Epithelial cell of prostate (primary cell): ENCODE data around the gene TENM3.
A peak's percentile ranks its signal among the peaks of the same experiment; 100 is the strongest.

ENCODE experiments used
- DNase-seq: peaks from one replicate; pipeline ENCODE4 v3.0.0-alpha.2; 2011; ENCODE audit warnings: low read depth, low spot score
- H3K27ac ChIP-seq: fragments of 450-650 bp; 2 replicates; pipeline ENCODE4 v1.5.1; 2017; ENCODE audit warnings: mild to moderate bottlenecking

TENM3 gene

GRCh38 chr4:182489607-182490006, 246.4 kb downstream of the TENM3 start:
- no peak overlapping the region for H3K27ac ChIP-seq
- no peak for DNase-seq

GRCh38 chr4:182491719-182492118, 248.5 kb downstream of the TENM3 start:
- no peak for DNase-seq
- no peak overlapping the region for H3K27ac ChIP-seq

GRCh38 chr4:182492423-182492822, 249.2 kb downstream of the TENM3 start:
- H3K27ac ChIP-seq = no peak overlapping the region
- DNase-seq = no peak

GRCh38 chr4:182493377-182493776, 250.2 kb downstream of the TENM3 start:
- no peak overlapping the region for H3K27ac ChIP-seq
- no peak for DNase-seq

GRCh38 chr4:182494103-182494502, 250.9 kb downstream of the TENM3 start:
- no peak for DNase-seq
- H3K27ac ChIP-seq = no peak overlapping the region

GRCh38 chr4:182495031-182495430, 251.8 kb downstream of the TENM3 start:
- H3K27ac ChIP-seq = no peak overlapping the region

GRCh38 chr4:182495645-182496385, 252.6 kb downstream of the TENM3 start:
- DNase-seq = no peak

More at GRCh38 chr4:182495031-182495430, 251.8 kb downstream of the TENM3 start:
- DNase-seq = no peak

GRCh38 chr4:182496408-182496807, 253.2 kb downstream of the TENM3 start:
- no peak overlapping the region for H3K27ac ChIP-seq
- DNase-seq = no peak

More at GRCh38 chr4:182495645-182496385, 252.6 kb downstream of the TENM3 start:
- H3K27ac ChIP-seq = no peak overlapping the region

- H3K27ac ChIP-seq = no peak overlapping the region
- DNase-seq = no peak
Observed at GRCh38 chr4:182502064-182502463, 258.9 kb downstream of the TENM3 start.

GRCh38 chr4:182504463-182504862, 261.3 kb downstream of the TENM3 start:
- DNase-seq = no peak
- H3K27ac ChIP-seq = no peak overlapping the region

- DNase-seq = no peak
- no peak overlapping the region for H3K27ac ChIP-seq
Observed at GRCh38 chr4:182507805-182508204, 264.6 kb downstream of the TENM3 start.

GRCh38 chr4:182510836-182511235, 267.6 kb downstream of the TENM3 start:
- DNase-seq = no peak
- H3K27ac ChIP-seq = no peak overlapping the region

GRCh38 chr4:182513587-182514291, 270.5 kb downstream of the TENM3 start:
- no peak overlapping the region for H3K27ac ChIP-seq
- DNase-seq = no peak

- H3K27ac ChIP-seq = no peak overlapping the region
- no peak for DNase-seq
Observed at GRCh38 chr4:182518421-182518820, 275.2 kb downstream of the TENM3 start.

GRCh38 chr4:182519528-182519927, 276.3 kb downstream of the TENM3 start:
- DNase-seq = no peak
- no peak overlapping the region for H3K27ac ChIP-seq

GRCh38 chr4:182521011-182521410, 277.8 kb downstream of the TENM3 start:
- H3K27ac ChIP-seq = no peak overlapping the region
- no peak for DNase-seq

- no peak overlapping the region for H3K27ac ChIP-seq
- DNase-seq = no peak
Observed at GRCh38 chr4:182528819-182529218, 285.6 kb downstream of the TENM3 start.

GRCh38 chr4:182530451-182530850, 287.2 kb downstream of the TENM3 start:
- H3K27ac ChIP-seq = no peak overlapping the region
- no peak for DNase-seq

GRCh38 chr4:182531555-182532162, 288.5 kb downstream of the TENM3 start:
- DNase-seq = no peak
- no peak overlapping the region for H3K27ac ChIP-seq

GRCh38 chr4:182532441-182532840, 289.2 kb downstream of the TENM3 start:
- H3K27ac ChIP-seq = no peak overlapping the region
- no peak for DNase-seq

GRCh38 chr4:182533964-182534363, 290.8 kb downstream of the TENM3 start:
- peak; percentile 48 for DNase-seq
- H3K27ac ChIP-seq = no peak overlapping the region
